Measurements from ENCODE around the gene OPCML. TPM values are rescaled to one million over a fixed set of nuclear protein-coding genes. Genes with fewer than 3 reads are reported as not detected.

Gene OPCML
- total RNA-seq = not detected

- no peak for DNase-seq
- H3K4me1 Mint-ChIP-seq = no peaks in the 10 kb centered on the region
- POLR2A ChIA-PET = no interaction called here
- CTCF ChIA-PET = no interaction called here
- H3K27ac Mint-ChIP-seq = no peak within 1 kb of the TSS
- no peaks in the 10 kb centered on the region for H3K9me3 Mint-ChIP-seq
- H3K4me3 Mint-ChIP-seq = no peak within 1 kb of the TSS
- H3K36me3 Mint-ChIP-seq (ENCODE audit: low read depth) = no peaks in the 10 kb centered on the region
- peaks cover 37% of the 10 kb centered on the region for H3K27me3 Mint-ChIP-seq
Measured at GRCh38 chr11:133531971-133532651, at the start of gene OPCML. OPCML (minus strand) TSS chr11:133532501.

- POLR2A ChIA-PET = no interaction called here
- peaks cover under 1% of the 10 kb centered on the region for H3K9me3 Mint-ChIP-seq
- H3K27ac Mint-ChIP-seq = no peak overlapping the region
- DNase-seq = no peak
- no peaks in the 10 kb centered on the region for H3K27me3 Mint-ChIP-seq
- H3K4me1 Mint-ChIP-seq = no peaks in the 10 kb centered on the region
- no peaks in the 10 kb centered on the region for H3K36me3 Mint-ChIP-seq (ENCODE audit: low read depth)
- CTCF ChIA-PET = no interaction called here
- no peak overlapping the region for H3K4me3 Mint-ChIP-seq
Measured at GRCh38 chr11:133581091-133581490, 48.8 kb upstream of the OPCML start.

GRCh38 chr11:133579165-133580031 lies 47.1 kb upstream of the OPCML start:
- ChIA-PET POLR2A (no interaction called here), CTCF (no interaction called here)
- DNase-seq = no peak
- H3K4me1 Mint-ChIP-seq = no peaks in the 10 kb centered on the region
- H3K27me3 Mint-ChIP-seq = no peaks in the 10 kb centered on the region
- no peak overlapping the region for H3K27ac Mint-ChIP-seq
- no peak overlapping the region for H3K4me3 Mint-ChIP-seq
- peaks cover 4% of the 10 kb centered on the region for H3K9me3 Mint-ChIP-seq
- no peaks in the 10 kb centered on the region for H3K36me3 Mint-ChIP-seq (ENCODE audit: low read depth)

GRCh38 chr11:133577403-133577802 lies 45.1 kb upstream of the OPCML start:
- DNase-seq = no peak
- no peaks in the 10 kb centered on the region for H3K27me3 Mint-ChIP-seq
- H3K9me3 Mint-ChIP-seq = peaks cover 4% of the 10 kb centered on the region
- H3K4me3 Mint-ChIP-seq = no peak overlapping the region
- no peaks in the 10 kb centered on the region for H3K36me3 Mint-ChIP-seq (ENCODE audit: low read depth)
- POLR2A ChIA-PET = no interaction called here
- no peaks in the 10 kb centered on the region for H3K4me1 Mint-ChIP-seq
- CTCF ChIA-PET = no interaction called here
- no peak overlapping the region for H3K27ac Mint-ChIP-seq

GRCh38 chr11:133576351-133576750 lies 44.0 kb upstream of the OPCML start:
- Mint-ChIP-seq H3K4me1 (no peaks in the 10 kb centered on the region), H3K36me3 (ENCODE audit: low read depth) (no peaks in the 10 kb centered on the region), H3K9me3 (peaks cover 4% of the 10 kb centered on the region), H3K27ac (no peak overlapping the region), H3K27me3 (no peaks in the 10 kb centered on the region), H3K4me3 (peak overlapping the region; percentile 6)
- no peak for DNase-seq
- POLR2A ChIA-PET = no interaction called here
- CTCF ChIA-PET = interaction anchor here (1.1 kb wide), 1 partner anchor 259 kb away, joined by 3 read pairs; no protein-coding TSS in a partner anchor

GRCh38 chr11:133573081-133573480 lies 40.8 kb upstream of the OPCML start:
- no peak for DNase-seq
- ChIA-PET POLR2A (no interaction called here), CTCF (no interaction called here)
- Mint-ChIP-seq H3K36me3 (ENCODE audit: low read depth) (no peaks in the 10 kb centered on the region), H3K27me3 (peaks cover 3% of the 10 kb centered on the region), H3K27ac (no peak overlapping the region), H3K9me3 (peaks cover 4% of the 10 kb centered on the region), H3K4me3 (no peak overlapping the region), H3K4me1 (no peaks in the 10 kb centered on the region)

- Mint-ChIP-seq H3K4me3 (no peak overlapping the region), H3K27me3 (peaks cover 3% of the 10 kb centered on the region), H3K27ac (no peak overlapping the region), H3K9me3 (no peaks in the 10 kb centered on the region), H3K4me1 (no peaks in the 10 kb centered on the region), H3K36me3 (ENCODE audit: low read depth) (no peaks in the 10 kb centered on the region)
- ChIA-PET CTCF (no interaction called here), POLR2A (no interaction called here)
- no peak for DNase-seq
Measured at GRCh38 chr11:133570376-133570775, 38.1 kb upstream of the OPCML start.

GRCh38 chr11:133563505-133564025 lies 31.3 kb upstream of the OPCML start:
- ChIA-PET POLR2A (no interaction called here), CTCF (no interaction called here)
- Mint-ChIP-seq H3K27me3 (peaks cover 2% of the 10 kb centered on the region), H3K4me1 (no peaks in the 10 kb centered on the region), H3K9me3 (peaks cover 3% of the 10 kb centered on the region), H3K36me3 (ENCODE audit: low read depth) (no peaks in the 10 kb centered on the region), H3K27ac (no peak overlapping the region), H3K4me3 (no peak overlapping the region)
- DNase-seq = no peak

- H3K4me1 Mint-ChIP-seq = no peaks in the 10 kb centered on the region
- ChIA-PET POLR2A (no interaction called here), CTCF (no interaction called here)
- H3K36me3 Mint-ChIP-seq (ENCODE audit: low read depth) = no peaks in the 10 kb centered on the region
- H3K27me3 Mint-ChIP-seq = no peaks in the 10 kb centered on the region
- peaks cover 3% of the 10 kb centered on the region for H3K9me3 Mint-ChIP-seq
- H3K4me3 Mint-ChIP-seq = no peak overlapping the region
- no peak for DNase-seq
- H3K27ac Mint-ChIP-seq = no peak overlapping the region
Measured at GRCh38 chr11:133560472-133560855, 28.2 kb upstream of the OPCML start.

- DNase-seq = no peak
- Mint-ChIP-seq H3K27me3 (no peaks in the 10 kb centered on the region), H3K4me1 (no peaks in the 10 kb centered on the region), H3K27ac (no peak overlapping the region), H3K36me3 (ENCODE audit: low read depth) (no peaks in the 10 kb centered on the region), H3K4me3 (no peak overlapping the region), H3K9me3 (peaks cover 3% of the 10 kb centered on the region)
- ChIA-PET CTCF (no interaction called here), POLR2A (no interaction called here)
Measured at GRCh38 chr11:133559833-133560471, 27.7 kb upstream of the OPCML start.

- ChIA-PET POLR2A (no interaction called here), CTCF (no interaction called here)
- Mint-ChIP-seq H3K36me3 (ENCODE audit: low read depth) (no peaks in the 10 kb centered on the region), H3K4me1 (no peaks in the 10 kb centered on the region), H3K4me3 (no peak overlapping the region), H3K27ac (no peak overlapping the region), H3K9me3 (peaks cover 3% of the 10 kb centered on the region), H3K27me3 (no peaks in the 10 kb centered on the region)
- no peak for DNase-seq
Measured at GRCh38 chr11:133559382-133559781, 27.1 kb upstream of the OPCML start.

- Mint-ChIP-seq H3K27me3 (no peaks in the 10 kb centered on the region), H3K4me3 (no peak overlapping the region), H3K9me3 (no peaks in the 10 kb centered on the region), H3K4me1 (no peaks in the 10 kb centered on the region), H3K27ac (no peak overlapping the region), H3K36me3 (ENCODE audit: low read depth) (no peaks in the 10 kb centered on the region)
- DNase-seq = no peak
- POLR2A ChIA-PET = no interaction called here
- CTCF ChIA-PET = no interaction called here
Measured at GRCh38 chr11:133555034-133555433, 22.7 kb upstream of the OPCML start.

- ChIA-PET CTCF (interaction anchor here (0.9 kb wide), 1 partner anchor 267 kb away, joined by 4 read pairs; no protein-coding TSS in a partner anchor), POLR2A (no interaction called here)
- DNase-seq = no peak
- no peaks in the 10 kb centered on the region for H3K27me3 Mint-ChIP-seq
- no peaks in the 10 kb centered on the region for H3K36me3 Mint-ChIP-seq (ENCODE audit: low read depth)
- H3K9me3 Mint-ChIP-seq = no peaks in the 10 kb centered on the region
- H3K4me1 Mint-ChIP-seq = no peaks in the 10 kb centered on the region
- no peak overlapping the region for H3K27ac Mint-ChIP-seq
- no peak overlapping the region for H3K4me3 Mint-ChIP-seq
Measured at GRCh38 chr11:133553885-133554740, 21.8 kb upstream of the OPCML start.

Data from activated CD4-positive, alpha-beta memory T cell treated with anti-CD3 and anti-CD28 coated beads, Interleukin-2, amount 10 ng/mL, durations not matched to agents 7 days and 5 days (primary cell).